AG04449 (cell line): Measurements from ENCODE around the gene QPCT.
A peak's percentile ranks its signal among the peaks of the same experiment; 100 is the strongest.

ENCODE experiments used
- CTCF ChIA-PET: fragments of 350-600 bp; formaldehyde crosslinking; extraction: SDS; loops from one replicate; lab custom pipeline; 2021; ENCODE audit warnings: antibody characterized with exemption; lab: Yijun Ruan, JAX
- POLR2A ChIA-PET: fragments of 400-600, 350-600 bp; formaldehyde crosslinking; extraction: SDS; loops from one replicate; lab custom pipeline; 2020; ENCODE audit warnings: antibody characterized with exemption, inconsistent platforms; lab: Yijun Ruan, JAX
- DNase-seq: peaks from one replicate; pipeline ENCODE4 v3.0.0-alpha.2; 2010; ENCODE audit warnings: low read depth, low spot score
- H3K4me3 ChIP-seq: 2 replicates; pipeline ENCODE4 v1.5.1; 2011; ENCODE audit warnings: low read depth, mild to moderate bottlenecking, control low read depth, low read length
- TF ChIP-seq, protein P1 (sequence below): IDR thresholded peaks from one replicate; pipeline ENCODE4 v1.5.1; 2011; ENCODE audit warnings: mild to moderate bottlenecking, moderate library complexity, low read length, control low read depth, inconsistent platforms; ENCODE audit not compliant: insufficient read depth; ENCODE audit errors: missing control alignments

Gene QPCT

GRCh38 chr2:37337620-37338280, 6.7 kb upstream of the QPCT start:
- TF ChIP-seq, protein P1, sequence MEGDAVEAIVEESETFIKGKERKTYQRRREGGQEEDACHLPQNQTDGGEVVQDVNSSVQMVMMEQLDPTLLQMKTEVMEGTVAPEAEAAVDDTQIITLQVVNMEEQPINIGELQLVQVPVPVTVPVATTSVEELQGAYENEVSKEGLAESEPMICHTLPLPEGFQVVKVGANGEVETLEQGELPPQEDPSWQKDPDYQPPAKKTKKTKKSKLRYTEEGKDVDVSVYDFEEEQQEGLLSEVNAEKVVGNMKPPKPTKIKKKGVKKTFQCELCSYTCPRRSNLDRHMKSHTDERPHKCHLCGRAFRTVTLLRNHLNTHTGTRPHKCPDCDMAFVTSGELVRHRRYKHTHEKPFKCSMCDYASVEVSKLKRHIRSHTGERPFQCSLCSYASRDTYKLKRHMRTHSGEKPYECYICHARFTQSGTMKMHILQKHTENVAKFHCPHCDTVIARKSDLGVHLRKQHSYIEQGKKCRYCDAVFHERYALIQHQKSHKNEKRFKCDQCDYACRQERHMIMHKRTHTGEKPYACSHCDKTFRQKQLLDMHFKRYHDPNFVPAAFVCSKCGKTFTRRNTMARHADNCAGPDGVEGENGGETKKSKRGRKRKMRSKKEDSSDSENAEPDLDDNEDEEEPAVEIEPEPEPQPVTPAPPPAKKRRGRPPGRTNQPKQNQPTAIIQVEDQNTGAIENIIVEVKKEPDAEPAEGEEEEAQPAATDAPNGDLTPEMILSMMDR, result no peak
- POLR2A ChIA-PET, result no interaction called here
- H3K4me3 ChIP-seq, result no peak overlapping the region
- CTCF ChIA-PET, result interaction anchor here (0.8 to 1.3 kb wide), 2 partner anchors 11 to 12 kb away, joined by 3 read pairs; no protein-coding TSS in a partner anchor
- no peak for DNase-seq

DNA sequence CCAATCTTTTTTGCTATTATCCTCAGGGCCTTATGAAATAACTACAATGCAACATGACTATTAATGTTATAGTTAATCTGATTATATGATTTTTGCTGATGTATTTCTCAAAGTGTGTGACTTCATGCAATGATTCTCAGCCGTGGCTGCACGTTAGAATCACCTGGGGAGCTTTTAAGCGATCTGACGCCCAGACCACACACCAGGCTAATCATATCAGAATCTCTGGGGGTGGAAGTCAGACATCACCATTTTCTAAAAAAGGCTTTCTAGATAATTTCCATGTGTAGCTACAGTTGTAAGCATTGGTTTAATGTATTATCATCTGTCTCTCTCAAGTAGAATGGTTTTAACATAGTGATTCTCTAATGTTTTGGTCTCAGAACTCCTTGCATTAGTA, 5.5 kb upstream of the QPCT start:
- TF ChIP-seq, protein P1, result no peak
- ChIA-PET CTCF (interaction anchor here (0.9 kb wide), 1 partner anchor 16 kb away, joined by 4 read pairs; no protein-coding TSS in a partner anchor), POLR2A (no interaction called here)
- no peak for DNase-seq
- no peak overlapping the region for H3K4me3 ChIP-seq

DNA sequence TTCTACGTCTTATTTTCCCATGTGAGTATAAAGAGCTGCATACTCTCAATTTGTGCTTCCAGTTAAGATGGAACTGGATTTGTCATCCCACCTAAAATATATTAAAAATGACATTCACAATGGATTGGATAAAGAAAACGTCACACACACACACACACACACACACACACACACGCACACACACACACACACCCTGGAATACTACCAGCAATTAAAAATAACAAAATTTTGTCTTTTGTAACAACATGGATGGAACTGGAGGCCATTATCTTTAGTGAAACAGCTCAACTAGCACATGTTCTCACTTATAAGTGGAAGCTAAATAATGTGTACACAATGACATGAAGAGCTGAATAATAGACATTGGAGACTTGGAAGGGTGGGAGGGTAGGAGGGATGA, 3.8 kb upstream of the QPCT start:
- POLR2A ChIA-PET, result no interaction called here
- DNase-seq, result no peak
- CTCF ChIA-PET, result interaction anchor here (0.6 to 1.0 kb wide), 2 partner anchors 49 to 111 kb away, joined by 3 read pairs; no protein-coding TSS in a partner anchor

GRCh38 chr2:37342591-37343220, 1.7 kb upstream of the QPCT start:
- TF ChIP-seq, protein P1, result no peak
- DNase-seq, result no peak
- no peak overlapping the region for H3K4me3 ChIP-seq
- CTCF ChIA-PET, result interaction anchor here (0.7 to 2.4 kb wide), 9 partner anchors 12 to 544 kb away, joined by 3 to 12 read pairs (median 5); partner anchors contain the start of gene PRKD3
- POLR2A ChIA-PET, result no interaction called here

More for the DNA sequence above, 3.8 kb upstream of the QPCT start:
- TF ChIP-seq, protein P1, result no peak
- H3K4me3 ChIP-seq, result no peak overlapping the region

- ChIA-PET POLR2A (interaction anchor here (1.1 kb wide), 1 partner anchor 16 kb away, joined by 3 read pairs; no protein-coding TSS in a partner anchor), CTCF (interaction anchor here (0.7 to 2.4 kb wide), 9 partner anchors 13 to 543 kb away, joined by 3 to 12 read pairs (median 5); partner anchors contain the start of gene PRKD3)
- H3K4me3 ChIP-seq, result peak overlapping the region; percentile 66
- TF ChIP-seq, protein P1, result peak; percentile 38
- no peak for DNase-seq
Measured at GRCh38 chr2:37343537-37344434, 644 bp upstream of the QPCT start.
